ENCODE data around the gene AIP.

Gene AIP

GRCh38 chr11:67456068-67456705 is 26.6 kb upstream of the AIP start:
- TF ChIP-seq CTCF (IDR thresholded peaks at IDR 0.05; ENCODE audit: low read depth, low read length, missing control alignments): no peak
- no peak overlapping the region for H3K4me3 ChIP-seq (ENCODE audit: low read depth, low read length)
- no peak for DNase-seq (ENCODE audit: low read depth)

- DNase-seq (ENCODE audit: low read depth): no peak
- H3K4me3 ChIP-seq (ENCODE audit: low read depth, low read length): no peak overlapping the region
- TF ChIP-seq CTCF (IDR thresholded peaks at IDR 0.05; ENCODE audit: low read depth, low read length, missing control alignments): no peak
These were observed 25.4 kb upstream of the AIP start for GRCh38 chr11:67457453-67457852.

GRCh38 chr11:67458266-67458665 is 24.6 kb upstream of the AIP start:
- no peak for TF ChIP-seq CTCF (IDR thresholded peaks at IDR 0.05; ENCODE audit: low read depth, low read length, missing control alignments)
- no peak for DNase-seq (ENCODE audit: low read depth)
- no peak overlapping the region for H3K4me3 ChIP-seq (ENCODE audit: low read depth, low read length)

GRCh38 chr11:67463186-67463585 is 19.6 kb upstream of the AIP start:
- DNase-seq (ENCODE audit: low read depth): no peak
- no peak for TF ChIP-seq CTCF (IDR thresholded peaks at IDR 0.05; ENCODE audit: low read depth, low read length, missing control alignments)
- H3K4me3 ChIP-seq (ENCODE audit: low read depth, low read length): no peak overlapping the region

GRCh38 chr11:67463680-67464410 is 19.0 kb upstream of the AIP start:
- TF ChIP-seq CTCF (IDR thresholded peaks at IDR 0.05; ENCODE audit: low read depth, low read length, missing control alignments): no peak
- DNase-seq (ENCODE audit: low read depth): no peak
- peak overlapping the region; percentile 40; the same call in 1 of the 2 replicates for H3K4me3 ChIP-seq (ENCODE audit: low read depth, low read length)

GRCh38 chr11:67464411-67465188 is 18.2 kb upstream of the AIP start:
- no peak for DNase-seq (ENCODE audit: low read depth)
- no peak for TF ChIP-seq CTCF (IDR thresholded peaks at IDR 0.05; ENCODE audit: low read depth, low read length, missing control alignments)
- peak overlapping the region; percentile 74 for H3K4me3 ChIP-seq (ENCODE audit: low read depth, low read length)

Data from GM12864 (cell line).